ENCODE data around the gene SLC28A1.

GRCh38 chr15:84934942-84935729 is 50.7 kb downstream of the SLC28A1 start:
- no peak for TF ChIP-seq CTCF (IDR thresholded peaks at IDR 0.05)
- TF ChIP-seq EP300 (IDR thresholded peaks at IDR 0.05), result no peak
- no peak for TF ChIP-seq POLR2A (IDR thresholded peaks at IDR 0.05)
